ENCODE measurements around the gene POU4F1. TPM values are rescaled to one million over a fixed set of nuclear protein-coding genes. Genes with fewer than 3 reads are reported as not detected.

Gene POU4F1
- total RNA-seq, 1 donor from 2014 or later, result not detected

GRCh38 chr13:78636495-78636894 lies 33.1 kb upstream of the POU4F1 start:
- Histone ChIP-seq H3K4me1 (no peaks in the 10 kb centered on the region), H3K4me3 (no peak overlapping the region), H3K36me3 (peaks cover 59% of the 10 kb centered on the region), H3K27ac (no peak overlapping the region), H3K9me3 (no peaks in the 10 kb centered on the region), H3K27me3 (no peaks in the 10 kb centered on the region)
- intact Hi-C loops (cut with DNase I), result no loop called here
- no peak for ATAC-seq
- TF ChIP-seq CTCF (IDR thresholded peaks at IDR 0.05), result no peak
- DNase-seq, result no peak

- no peak for ATAC-seq
Observed at GRCh38 chr13:78632996-78633395, 29.6 kb upstream of the POU4F1 start.

GRCh38 chr13:78631077-78631476 lies 27.7 kb upstream of the POU4F1 start:
- H3K27ac ChIP-seq, result no peak overlapping the region
- intact Hi-C loops (cut with DNase I), result no loop called here
- no peaks in the 10 kb centered on the region for H3K27me3 ChIP-seq
- no peak overlapping the region for H3K4me3 ChIP-seq
- DNase-seq (no peak), ATAC-seq (no peak)
- H3K4me1 ChIP-seq, result no peaks in the 10 kb centered on the region
- no peak for TF ChIP-seq CTCF (IDR thresholded peaks at IDR 0.05)
- H3K9me3 ChIP-seq, result no peaks in the 10 kb centered on the region
- peaks cover 49% of the 10 kb centered on the region for H3K36me3 ChIP-seq

More at GRCh38 chr13:78632996-78633395, 29.6 kb upstream of the POU4F1 start:
- Histone ChIP-seq H3K27me3 (no peaks in the 10 kb centered on the region), H3K4me1 (no peaks in the 10 kb centered on the region), H3K9me3 (no peaks in the 10 kb centered on the region), H3K36me3 (peaks cover 52% of the 10 kb centered on the region), H3K27ac (no peak overlapping the region), H3K4me3 (no peak overlapping the region)
- no peak for TF ChIP-seq CTCF (IDR thresholded peaks at IDR 0.05)
- no peak for DNase-seq
- intact Hi-C loops (cut with DNase I), result no loop called here

GRCh38 chr13:78630511-78630910 lies 27.2 kb upstream of the POU4F1 start:
- intact Hi-C loops (cut with DNase I), result no loop called here
- Histone ChIP-seq H3K9me3 (no peaks in the 10 kb centered on the region), H3K36me3 (peaks cover 48% of the 10 kb centered on the region), H3K4me3 (no peak overlapping the region), H3K27me3 (no peaks in the 10 kb centered on the region), H3K27ac (no peak overlapping the region), H3K4me1 (no peaks in the 10 kb centered on the region)
- ATAC-seq, result no peak
- no peak for DNase-seq
- TF ChIP-seq CTCF (IDR thresholded peaks at IDR 0.05), result no peak

GRCh38 chr13:78625384-78625783 lies 22.0 kb upstream of the POU4F1 start:
- H3K27me3 ChIP-seq, result no peaks in the 10 kb centered on the region
- no peak overlapping the region for H3K27ac ChIP-seq
- H3K4me3 ChIP-seq, result no peak overlapping the region
- TF ChIP-seq CTCF (IDR thresholded peaks at IDR 0.05), result no peak
- no peak for DNase-seq
- ATAC-seq, result no peak
- intact Hi-C loops (cut with DNase I), result no loop called here
- no peaks in the 10 kb centered on the region for H3K9me3 ChIP-seq
- no peaks in the 10 kb centered on the region for H3K4me1 ChIP-seq
- H3K36me3 ChIP-seq, result peaks cover 22% of the 10 kb centered on the region

GRCh38 chr13:78623132-78623531 lies 19.8 kb upstream of the POU4F1 start:
- Histone ChIP-seq H3K27me3 (no peaks in the 10 kb centered on the region), H3K27ac (no peak overlapping the region), H3K9me3 (no peaks in the 10 kb centered on the region), H3K4me3 (no peak overlapping the region), H3K4me1 (no peaks in the 10 kb centered on the region), H3K36me3 (peaks cover 16% of the 10 kb centered on the region)
- no peak for TF ChIP-seq CTCF (IDR thresholded peaks at IDR 0.05)
- DNase-seq (no peak), ATAC-seq (no peak)
- intact Hi-C loops (cut with DNase I), result no loop called here

Measured in upper lobe of right lung (tissue), 1 donor.